HEK293 (cell line): ENCODE measurements around the gene SENP1.

Source experiments
- CTCF ChIA-PET: fragments of 350-600 bp; formaldehyde crosslinking; extraction: SDS; loops from one replicate; lab custom pipeline; 2021; ENCODE audit warnings: antibody characterized with exemption; lab: Yijun Ruan, JAX
- POLR2A ChIA-PET: fragments of 300-600 bp; formaldehyde crosslinking; extraction: SDS; loops from one replicate; lab custom pipeline; 2020; ENCODE audit warnings: antibody characterized with exemption, inconsistent platforms; lab: Yijun Ruan, JAX
- H3K27ac ChIP-seq: fragments of 200-500 bp; sonication (Bioruptor generic); 2 replicates; pipeline ENCODE4 v1.5.1; 2014; ENCODE audit warnings: low read depth, low read length, control low read depth, inconsistent platforms; ENCODE audit errors: extremely low read depth
- H3K36me3 ChIP-seq, 2 experiments: fragments of 200-500 bp in 1 of 2; sonication (Bioruptor generic) in 1 of 2; 1 replicate in 1 of 2; 2 replicates in 1 of 2; pipeline ENCODE4 v1.5.1; 2014 to 2017; ENCODE audit warnings: inconsistent platforms in 2 of 2, low read length in 2 of 2; ENCODE audit not compliant: control insufficient read depth in 2 of 2, insufficient read depth in 1 of 2
- H3K4me1 ChIP-seq: fragments of 200-500 bp; sonication (Bioruptor generic); 2 replicates; pipeline ENCODE4 v1.5.1; 2014; ENCODE audit warnings: mild to moderate bottlenecking, low read length, inconsistent platforms; ENCODE audit not compliant: control insufficient read depth, insufficient read depth
- H3K4me3 ChIP-seq: 2 replicates; pipeline ENCODE4 v1.5.1; 2011; ENCODE audit warnings: low read depth, mild to moderate bottlenecking, control low read depth, low read length, moderate library complexity
- H3K9me3 ChIP-seq: fragments of 200-500 bp; sonication (Bioruptor generic); 2 replicates; pipeline ENCODE4 v1.5.1; 2014; ENCODE audit warnings: low read depth, low read length, inconsistent platforms; ENCODE audit not compliant: control insufficient read depth, insufficient read depth
- BCL11A ChIP-seq: fragments of 450-650 bp; formaldehyde crosslinking; IDR thresholded peaks from 2 replicates; pipeline ENCODE4 v1.5.1; 2016; ENCODE audit warnings: low read depth, missing biosample characterization, missing genetic modification characterization
- ELK4 ChIP-seq: IDR thresholded peaks from 2 replicates; pipeline ENCODE4 v1.6.1; 2011; ENCODE audit warnings: mild to moderate bottlenecking, low read depth, low read length, borderline replicate concordance
- HOXD13 ChIP-seq: sonication (generic); formaldehyde crosslinking; IDR thresholded peaks from 2 replicates; pipeline ENCODE4 v1.8.0; 2022; ENCODE audit warnings: missing genetic modification reagents, borderline replicate concordance
- KLF1 ChIP-seq: fragments of 450-650 bp; formaldehyde crosslinking; IDR thresholded peaks from 2 replicates; pipeline ENCODE4 v1.5.1; 2016; ENCODE audit warnings: missing biosample characterization, missing genetic modification characterization
- KLF17 ChIP-seq: fragments of 450-650 bp; formaldehyde crosslinking; IDR thresholded peaks from 2 replicates; pipeline ENCODE4 v1.5.1; 2016; ENCODE audit warnings: missing biosample characterization, missing genetic modification characterization
- TRIM28 ChIP-seq: IDR thresholded peaks from 2 replicates; pipeline ENCODE4 v1.6.1; 2011; ENCODE audit warnings: low read length, control low read depth, borderline replicate concordance
- ZBTB1 ChIP-seq: fragments of 450-650 bp; formaldehyde crosslinking; IDR thresholded peaks from 2 replicates; pipeline ENCODE4 v1.5.1; 2016; ENCODE audit warnings: missing biosample characterization, missing genetic modification characterization
- ZBTB44 ChIP-seq: fragments of 450-650 bp; IDR thresholded peaks from 2 replicates; pipeline ENCODE4 v1.5.1; 2018; ENCODE audit warnings: missing biosample characterization, mild to moderate bottlenecking, missing genetic modification characterization
- ZBTB49 ChIP-seq: fragments of 450-650 bp; formaldehyde crosslinking; IDR thresholded peaks from 2 replicates; pipeline ENCODE4 v1.5.1; 2016; ENCODE audit warnings: missing biosample characterization, missing genetic modification characterization, low read depth
- ZNF114 ChIP-seq: fragments of 450-650 bp; formaldehyde crosslinking; IDR thresholded peaks from 2 replicates; pipeline ENCODE4 v1.5.0; 2017; ENCODE audit warnings: missing biosample characterization, missing genetic modification characterization
- ZNF132 ChIP-seq: fragments of 450-650 bp; formaldehyde crosslinking; IDR thresholded peaks from 2 replicates; pipeline ENCODE4 v1.5.1; 2017; ENCODE audit warnings: missing biosample characterization, missing genetic modification characterization, borderline replicate concordance
- ZNF133 ChIP-seq: fragments of 450-650 bp; formaldehyde crosslinking; IDR thresholded peaks from 2 replicates; pipeline ENCODE4 v1.5.1; 2016; ENCODE audit warnings: missing biosample characterization, missing genetic modification characterization
- ZNF18 ChIP-seq: fragments of 450-650 bp; formaldehyde crosslinking; IDR thresholded peaks from 2 replicates; pipeline ENCODE4 v1.5.1; 2016; ENCODE audit warnings: missing biosample characterization, missing genetic modification characterization
- ZNF239 ChIP-seq: fragments of 450-650 bp; formaldehyde crosslinking; IDR thresholded peaks from 2 replicates; pipeline ENCODE4 v1.5.1; 2016; ENCODE audit warnings: missing biosample characterization, missing genetic modification characterization
- ZNF354C ChIP-seq: fragments of 450-650 bp; formaldehyde crosslinking; IDR thresholded peaks from 2 replicates; pipeline ENCODE4 v1.5.1; 2016; ENCODE audit warnings: missing biosample characterization, missing genetic modification characterization, low read depth, borderline replicate concordance
- ZNF394 ChIP-seq: fragments of 450-650 bp; formaldehyde crosslinking; IDR thresholded peaks from 2 replicates; pipeline ENCODE4 v1.5.1; 2016; ENCODE audit warnings: missing biosample characterization, missing genetic modification characterization, mild to moderate bottlenecking, moderate library complexity, borderline replicate concordance
- ZNF416 ChIP-seq: fragments of 450-650 bp; formaldehyde crosslinking; IDR thresholded peaks from 2 replicates; pipeline ENCODE4 v1.5.1; 2016; ENCODE audit warnings: missing biosample characterization, missing genetic modification characterization
- ZNF510 ChIP-seq: fragments of 450-650 bp; formaldehyde crosslinking; IDR thresholded peaks from 2 replicates; pipeline ENCODE4 v1.5.1; 2018; ENCODE audit warnings: mild to moderate bottlenecking, missing genetic modification characterization, missing biosample characterization; ENCODE audit not compliant: insufficient replicate concordance
- ZNF571 ChIP-seq: fragments of 450-650 bp; formaldehyde crosslinking; IDR thresholded peaks from 2 replicates; pipeline ENCODE4 v1.5.0; 2017; ENCODE audit warnings: missing biosample characterization, missing genetic modification characterization
- ZNF580 ChIP-seq: fragments of 450-650 bp; formaldehyde crosslinking; IDR thresholded peaks from 2 replicates; pipeline ENCODE4 v1.5.1; 2016; ENCODE audit warnings: missing biosample characterization, missing genetic modification characterization
- ZNF629 ChIP-seq: fragments of 450-650 bp; formaldehyde crosslinking; IDR thresholded peaks from 2 replicates; pipeline ENCODE4 v1.5.1; 2017; ENCODE audit warnings: missing biosample characterization, missing genetic modification characterization
- ZNF658 ChIP-seq: fragments of 450-650 bp; formaldehyde crosslinking; IDR thresholded peaks from 2 replicates; pipeline ENCODE4; 2016; ENCODE audit warnings: missing biosample characterization, missing genetic modification characterization
- ZNF670 ChIP-seq: fragments of 450-650 bp; formaldehyde crosslinking; IDR thresholded peaks from 2 replicates; pipeline ENCODE4 v1.5.1; 2016; ENCODE audit warnings: missing biosample characterization, missing genetic modification characterization, low read depth
- ZNF707 ChIP-seq: fragments of 450-650 bp; formaldehyde crosslinking; IDR thresholded peaks from 2 replicates; pipeline ENCODE4 v1.5.1; 2016; ENCODE audit warnings: missing biosample characterization, missing genetic modification characterization
- ZNF791 ChIP-seq: fragments of 450-650 bp; formaldehyde crosslinking; IDR thresholded peaks from 2 replicates; pipeline ENCODE4 v1.5.1; 2016; ENCODE audit warnings: missing biosample characterization, missing genetic modification characterization
- ZSCAN16 ChIP-seq: fragments of 450-650 bp; formaldehyde crosslinking; IDR thresholded peaks from 2 replicates; pipeline ENCODE4 v1.5.1; 2016; ENCODE audit warnings: missing biosample characterization, missing genetic modification characterization

The SENP1 gene

GRCh38 chr12:48068457-48068856 is 37.4 kb downstream of the SENP1 start (continued):
- no peak for TF ChIP-seq ZBTB49 (tag by site-specific recombination)
- TF ChIP-seq ZNF394 (tag by site-specific recombination) = no peak
- TF ChIP-seq ZNF658 (tag by site-specific recombination) = no peak
- TF ChIP-seq ZNF416 = no peak
- no peak for TF ChIP-seq ZNF239 (tag by site-specific recombination)
- TF ChIP-seq ZNF580 = no peak
- no peak for TF ChIP-seq BCL11A (tag by site-specific recombination)

GRCh38 chr12:48067250-48067938 is 38.5 kb downstream of the SENP1 start:
- Histone ChIP-seq H3K9me3 (no peaks in the 10 kb centered on the region), H3K4me1 (no peaks in the 10 kb centered on the region)
- no peak for TF ChIP-seq HOXD13 (CRISPR knock-in tag)
- no peak for TF ChIP-seq ZNF114 (tag by site-specific recombination)
- no peak for TF ChIP-seq ZNF18 (tag by site-specific recombination)
- no peak for TF ChIP-seq ZNF132
- TF ChIP-seq ZNF571 (tag by site-specific recombination) = no peak
- no peak for TF ChIP-seq KLF1 (tag by site-specific recombination)
- TF ChIP-seq ZBTB1 (tag by site-specific recombination) = no peak
- TF ChIP-seq ZBTB44 (tag by site-specific recombination) = no peak
- TF ChIP-seq ZSCAN16 (tag by site-specific recombination) = no peak
- TF ChIP-seq ZNF707 = no peak
- no peak for TF ChIP-seq KLF17 (tag by site-specific recombination)
- TF ChIP-seq ELK4 = no peak
- TF ChIP-seq ZNF670 = no peak
- TF ChIP-seq ZNF510 (tag by site-specific recombination) = no peak
- no peak for TF ChIP-seq ZNF629 (tag by site-specific recombination)
- TF ChIP-seq ZNF791 (tag by site-specific recombination) = no peak
- TF ChIP-seq ZNF354C (tag by site-specific recombination) = no peak
- no peak for TF ChIP-seq TRIM28
- TF ChIP-seq ZNF133 = no peak
- TF ChIP-seq, all 188 proteins: peak for 0
- Histone ChIP-seq H3K27ac (no peak overlapping the region), H3K4me3 (no peak overlapping the region), H3K36me3 (peaks cover 72 to 74% of the 10 kb centered on the region in 2 experiments)
- ChIA-PET CTCF (no interaction called here), POLR2A (no interaction called here)
